IPS-11a (cell line): ENCODE measurements around the gene GAS2L2.

Source experiments
- H3K4me3 ChIP-seq: one replicate; pipeline ENCODE4 v1.5.1; 2013; ENCODE audit warnings: low read depth, low read length, control low read depth

Gene GAS2L2

DNA sequence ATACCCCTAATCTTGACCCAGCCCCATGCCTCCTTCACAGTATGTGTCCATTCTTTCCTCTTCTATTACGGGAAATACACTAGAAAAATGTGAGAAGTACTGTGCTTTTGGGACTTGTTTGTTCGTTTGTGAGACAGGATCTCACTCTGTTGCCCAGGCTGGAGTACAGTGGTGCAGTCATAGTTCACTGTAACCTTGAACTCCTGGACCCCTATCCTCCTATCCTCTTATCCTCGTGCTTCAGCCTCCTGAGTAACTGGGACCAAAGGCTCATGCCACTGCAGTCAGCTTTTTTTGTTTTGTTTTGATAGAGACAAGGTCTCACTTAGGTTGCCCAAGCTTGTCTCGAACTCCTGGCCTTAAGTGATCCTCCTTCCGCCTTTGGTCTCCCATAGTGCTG lies 51.5 kb downstream of the GAS2L2 start:
- H3K4me3 ChIP-seq = no peak overlapping the region

DNA sequence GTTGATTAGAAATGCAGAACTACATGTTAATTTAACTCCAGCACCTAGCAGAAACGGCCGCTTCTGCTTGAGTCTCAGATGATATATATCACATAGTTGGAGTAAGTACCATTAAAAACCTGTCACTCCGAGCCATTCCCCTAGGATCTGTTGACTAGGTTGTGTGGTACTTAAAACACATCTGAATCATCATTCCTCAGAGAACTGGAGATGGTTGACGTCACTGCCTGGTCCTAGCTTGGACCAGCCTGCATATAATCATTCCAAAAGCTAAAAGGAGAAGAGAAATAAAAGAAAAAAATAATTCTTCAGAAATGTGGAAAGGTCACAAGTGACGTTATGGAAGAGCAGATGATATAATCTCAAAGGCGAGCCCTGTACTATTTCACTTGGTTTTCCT lies 52.9 kb downstream of the GAS2L2 start:
- no peak overlapping the region for H3K4me3 ChIP-seq

DNA sequence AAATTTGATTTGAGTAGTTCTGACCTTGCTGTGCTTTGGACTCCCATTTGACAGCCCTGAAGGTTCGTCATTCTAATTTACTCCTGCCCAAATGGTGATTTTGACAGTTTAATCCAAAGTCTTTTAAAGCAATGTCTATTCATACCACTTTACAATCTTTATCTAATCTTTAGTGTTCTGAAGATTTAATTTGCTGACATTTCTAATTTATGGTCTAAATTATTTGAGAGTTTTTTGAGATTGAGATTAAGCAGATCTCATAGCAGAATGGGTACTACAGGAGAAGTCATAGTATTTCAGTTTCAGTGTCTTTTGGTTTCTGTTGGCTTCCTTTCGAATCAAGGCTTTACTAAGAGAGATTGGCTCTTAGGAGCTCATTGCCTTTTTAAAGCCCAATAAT lies 54.2 kb downstream of the GAS2L2 start:
- no peak overlapping the region for H3K4me3 ChIP-seq

DNA sequence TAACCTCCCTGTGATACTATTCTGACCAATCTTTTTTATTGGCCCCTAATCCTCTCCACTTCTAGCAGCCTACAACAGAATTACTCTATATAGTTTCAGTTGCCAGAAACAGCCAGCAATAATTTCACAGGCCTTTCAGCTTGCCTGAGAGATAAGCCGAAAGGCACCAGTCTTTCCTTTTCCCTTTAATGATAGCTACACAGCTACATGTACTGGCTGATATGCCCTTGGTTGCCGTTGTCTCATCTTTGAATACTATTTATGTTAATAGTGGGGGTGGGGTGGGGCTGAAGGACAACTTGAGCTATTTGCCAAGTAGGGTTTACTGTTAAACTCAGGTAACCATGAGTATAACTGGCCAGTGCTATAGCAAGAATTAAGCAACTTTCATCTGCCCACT lies 57.4 kb downstream of the GAS2L2 start:
- no peak overlapping the region for H3K4me3 ChIP-seq

DNA sequence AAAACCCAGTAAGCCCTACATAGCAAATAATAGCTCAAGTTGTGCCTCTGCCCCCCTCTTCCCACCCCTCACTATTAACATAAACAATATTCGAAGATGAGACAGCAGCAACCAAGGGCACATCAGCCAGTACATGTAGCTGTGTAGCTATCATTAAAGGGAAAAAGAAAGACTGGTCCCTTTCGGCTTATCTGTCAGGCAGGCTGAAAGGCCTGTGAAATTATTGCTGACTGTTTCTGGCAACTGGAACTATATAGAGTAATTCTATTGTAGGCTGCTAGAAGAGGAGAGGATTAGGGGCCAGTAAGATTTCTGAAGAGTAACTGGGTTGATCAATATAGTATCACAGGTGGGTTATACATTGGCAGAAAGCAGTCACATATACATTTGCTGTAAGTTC lies 58.1 kb downstream of the GAS2L2 start:
- H3K4me3 ChIP-seq = no peak overlapping the region
